HL-60 (cell line): ENCODE measurements around the gene INSC.

Experiments
- DNase-seq, 2 experiments: peaks; one replicate each; pipeline ENCODE4 v3.0.0-alpha.2; 2010 to 2020; ENCODE audit warnings: low read depth in 1 of 2, low spot score in 1 of 2
- H3K27ac ChIP-seq: fragments of 250-450 bp; sonication (Bioruptor Pico); replicated peaks from 2 replicates; pipeline ENCODE4 v1.5.1; 2020; ENCODE audit warnings: mild to moderate bottlenecking, moderate library complexity
- H3K27me3 ChIP-seq: fragments of 250-450 bp; sonication (Bioruptor Pico); 2 replicates; pipeline ENCODE4 v1.5.1; 2021; ENCODE audit warnings: mild to moderate bottlenecking, moderate library complexity; ENCODE audit not compliant: insufficient read depth, poor library complexity, severe bottlenecking
- H3K4me3 ChIP-seq: replicated peaks from 2 replicates; pipeline ENCODE4 v1.5.1; 2011; ENCODE audit warnings: mild to moderate bottlenecking, control low read depth, low read length; ENCODE audit not compliant: insufficient read depth
- GABPA ChIP-seq: IDR thresholded peaks from 2 replicates; pipeline ENCODE4 v1.6.1; 2012; ENCODE audit warnings: low read depth
- POLR2AphosphoS5 ChIP-seq: IDR thresholded peaks from 2 replicates; pipeline ENCODE4 v1.6.1; 2012; ENCODE audit warnings: low read depth
- REST ChIP-seq: IDR thresholded peaks from 2 replicates; pipeline ENCODE4 v1.6.1; 2012; ENCODE audit warnings: low read depth; ENCODE audit not compliant: insufficient replicate concordance
- SPI1 ChIP-seq: IDR thresholded peaks from 2 replicates; pipeline ENCODE4 v1.6.1; 2012; ENCODE audit warnings: low read depth, mild to moderate bottlenecking, borderline replicate concordance
- TF ChIP-seq, protein P1 (sequence below): IDR thresholded peaks from one replicate; pipeline ENCODE4 v1.5.1; 2011; ENCODE audit warnings: low read length, control low read depth, inconsistent platforms; ENCODE audit not compliant: insufficient read depth

Gene INSC

GRCh38 chr11:15293975-15294620 lies 179.4 kb downstream of the INSC start:
- no peak overlapping the region for H3K4me3 ChIP-seq

GRCh38 chr11:15295695-15296094 lies 181.0 kb downstream of the INSC start:
- Histone ChIP-seq H3K4me3 (no peak overlapping the region), H3K27me3 (no peaks in the 10 kb centered on the region), H3K27ac (no peak overlapping the region)
- no peak for DNase-seq
- TF ChIP-seq GABPA (no peak), POLR2AphosphoS5 (no peak), SPI1 (no peak), REST (no peak)
- TF ChIP-seq, protein P1, sequence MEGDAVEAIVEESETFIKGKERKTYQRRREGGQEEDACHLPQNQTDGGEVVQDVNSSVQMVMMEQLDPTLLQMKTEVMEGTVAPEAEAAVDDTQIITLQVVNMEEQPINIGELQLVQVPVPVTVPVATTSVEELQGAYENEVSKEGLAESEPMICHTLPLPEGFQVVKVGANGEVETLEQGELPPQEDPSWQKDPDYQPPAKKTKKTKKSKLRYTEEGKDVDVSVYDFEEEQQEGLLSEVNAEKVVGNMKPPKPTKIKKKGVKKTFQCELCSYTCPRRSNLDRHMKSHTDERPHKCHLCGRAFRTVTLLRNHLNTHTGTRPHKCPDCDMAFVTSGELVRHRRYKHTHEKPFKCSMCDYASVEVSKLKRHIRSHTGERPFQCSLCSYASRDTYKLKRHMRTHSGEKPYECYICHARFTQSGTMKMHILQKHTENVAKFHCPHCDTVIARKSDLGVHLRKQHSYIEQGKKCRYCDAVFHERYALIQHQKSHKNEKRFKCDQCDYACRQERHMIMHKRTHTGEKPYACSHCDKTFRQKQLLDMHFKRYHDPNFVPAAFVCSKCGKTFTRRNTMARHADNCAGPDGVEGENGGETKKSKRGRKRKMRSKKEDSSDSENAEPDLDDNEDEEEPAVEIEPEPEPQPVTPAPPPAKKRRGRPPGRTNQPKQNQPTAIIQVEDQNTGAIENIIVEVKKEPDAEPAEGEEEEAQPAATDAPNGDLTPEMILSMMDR = no peak

More at GRCh38 chr11:15293975-15294620, 179.4 kb downstream of the INSC start:
- H3K27ac ChIP-seq = no peak overlapping the region
- no peak for TF ChIP-seq REST
- TF ChIP-seq SPI1 = no peak
- TF ChIP-seq, protein P1 = no peak
- no peak for TF ChIP-seq GABPA
- TF ChIP-seq POLR2AphosphoS5 = no peak
- H3K27me3 ChIP-seq = no peaks in the 10 kb centered on the region
- DNase-seq = no peak
